Stomach smooth muscle (tissue), 2 donors: ENCODE results near the gene CTXND2.
"Not testable (repeated sequence)": the region's sequence is repeated elsewhere in the genome, so short reads cannot be mapped to it uniquely, and the experiment has no call there.

Experiments used
- H3K27ac ChIP-seq: one replicate; pipeline ENCODE4 v1.7.0; 2013; ENCODE audit warnings: mild to moderate bottlenecking, low read length, inconsistent platforms
- H3K27me3 ChIP-seq, 2 donors: one replicate each; pipeline ENCODE4 v1.7.0; 2013; ENCODE audit warnings: low read length in 2 of 2; ENCODE audit not compliant: insufficient read depth in 2 of 2, control insufficient read depth in 1 of 2
- H3K36me3 ChIP-seq, 2 donors: one replicate each; pipeline ENCODE4 v1.7.0; 2013; ENCODE audit warnings: low read length in 2 of 2; ENCODE audit not compliant: control insufficient read depth in 2 of 2, insufficient read depth in 2 of 2
- H3K4me1 ChIP-seq: one replicate; pipeline ENCODE4 v1.7.0; 2013; ENCODE audit warnings: low read length; ENCODE audit not compliant: control insufficient read depth, insufficient read depth
- H3K4me3 ChIP-seq, 2 donors: one replicate each; pipeline ENCODE4 v1.7.0; 2013; ENCODE audit warnings: low read length in 2 of 2
- H3K9ac ChIP-seq, 2 donors: one replicate each; pipeline ENCODE4 v1.7.0; 2013; ENCODE audit warnings: low read length in 2 of 2, mild to moderate bottlenecking in 1 of 2
- H3K9me3 ChIP-seq, 2 donors: one replicate each; pipeline ENCODE4 v1.7.0; 2013; ENCODE audit warnings: low read length in 2 of 2; ENCODE audit not compliant: control insufficient read depth in 2 of 2
- donor health status: healthy.
- donor health status: Pancreatic carcinoma.

CTXND2 gene

GRCh38 chr1:150890033-150890416 is 3.1 kb downstream of the CTXND2 start:
- Histone ChIP-seq H3K9me3 (no peaks in the 10 kb centered on the region), H3K36me3 (no peaks in the 10 kb centered on the region), H3K4me1 (no peaks in the 10 kb centered on the region), H3K9ac (no peak overlapping the region), H3K4me3 (no peak overlapping the region), H3K27me3 (no peaks in the 10 kb centered on the region), H3K27ac (no peak overlapping the region)

- Histone ChIP-seq H3K4me3 (no peak overlapping the region), H3K9me3 (no peaks in the 10 kb centered on the region)
Observed at GRCh38 chr1:150893336-150893913, 6.5 kb downstream of the CTXND2 start.

GRCh38 chr1:150895618-150896017 is 8.7 kb downstream of the CTXND2 start:
- Histone ChIP-seq H3K36me3 (no peaks in the 10 kb centered on the region), H3K4me3 (no peak overlapping the region), H3K27ac (no peak overlapping the region), H3K4me1 (no peaks in the 10 kb centered on the region), H3K9ac (no peak overlapping the region), H3K9me3 (no peaks in the 10 kb centered on the region), H3K27me3 (no peaks in the 10 kb centered on the region)

More at GRCh38 chr1:150893336-150893913, 6.5 kb downstream of the CTXND2 start:
- Histone ChIP-seq H3K27ac (no peak overlapping the region), H3K27me3 (no peaks in the 10 kb centered on the region), H3K9ac (no peak overlapping the region), H3K36me3 (no peaks in the 10 kb centered on the region), H3K4me1 (no peaks in the 10 kb centered on the region)

- not testable (repeated sequence) for H3K9ac ChIP-seq, H3K36me3 ChIP-seq, H3K27ac ChIP-seq, H3K9me3 ChIP-seq, H3K4me3 ChIP-seq, H3K4me1 ChIP-seq, H3K27me3 ChIP-seq
Observed at GRCh38 chr1:150899795-150900194, 12.9 kb downstream of the CTXND2 start.

- Histone ChIP-seq H3K36me3 (no peaks in the 10 kb centered on the region), H3K9me3 (no peaks in the 10 kb centered on the region), H3K27me3 (no peaks in the 10 kb centered on the region), H3K9ac (no peak overlapping the region), H3K4me1 (no peaks in the 10 kb centered on the region), H3K27ac (no peak overlapping the region), H3K4me3 (no peak overlapping the region)
Observed at GRCh38 chr1:150902346-150902745, 15.4 kb downstream of the CTXND2 start.

- H3K36me3 ChIP-seq: no peaks in the 10 kb centered on the region
- no peaks in the 10 kb centered on the region for H3K4me1 ChIP-seq
- H3K27ac ChIP-seq: no peak overlapping the region
- H3K27me3 ChIP-seq: no peaks in the 10 kb centered on the region
- H3K9me3 ChIP-seq: no peaks in the 10 kb centered on the region
- no peak overlapping the region for H3K9ac ChIP-seq
- H3K4me3 ChIP-seq: no peak overlapping the region
Observed at GRCh38 chr1:150902751-150903150, 15.8 kb downstream of the CTXND2 start.

GRCh38 chr1:150905301-150905700 is 18.4 kb downstream of the CTXND2 start:
- no peak overlapping the region for H3K27ac ChIP-seq
- H3K4me1 ChIP-seq: no peaks in the 10 kb centered on the region
- H3K9ac ChIP-seq: no peak overlapping the region
- H3K36me3 ChIP-seq: no peaks in the 10 kb centered on the region
- no peaks in the 10 kb centered on the region for H3K27me3 ChIP-seq
- no peaks in the 10 kb centered on the region for H3K9me3 ChIP-seq
- no peak overlapping the region for H3K4me3 ChIP-seq

- Histone ChIP-seq H3K9me3 (no peaks in the 10 kb centered on the region), H3K9ac (no peak overlapping the region), H3K36me3 (no peaks in the 10 kb centered on the region), H3K4me3 (no peak overlapping the region), H3K27ac (no peak overlapping the region), H3K27me3 (no peaks in the 10 kb centered on the region), H3K4me1 (no peaks in the 10 kb centered on the region)
Observed at GRCh38 chr1:150906329-150906728, 19.4 kb downstream of the CTXND2 start.

GRCh38 chr1:150906813-150907212 is 19.9 kb downstream of the CTXND2 start:
- H3K4me3 ChIP-seq: no peak overlapping the region
- H3K36me3 ChIP-seq: no peaks in the 10 kb centered on the region
- no peak overlapping the region for H3K27ac ChIP-seq
- H3K9me3 ChIP-seq: no peaks in the 10 kb centered on the region
- no peaks in the 10 kb centered on the region for H3K4me1 ChIP-seq
- no peaks in the 10 kb centered on the region for H3K27me3 ChIP-seq
- no peak overlapping the region for H3K9ac ChIP-seq

- Histone ChIP-seq H3K4me3 (no peak overlapping the region), H3K27me3 (no peaks in the 10 kb centered on the region), H3K27ac (no peak overlapping the region), H3K9me3 (no peaks in the 10 kb centered on the region), H3K9ac (no peak overlapping the region), H3K36me3 (no peaks in the 10 kb centered on the region), H3K4me1 (no peaks in the 10 kb centered on the region)
Observed at GRCh38 chr1:150909585-150910180, 22.7 kb downstream of the CTXND2 start.

- no peak overlapping the region for H3K4me3 ChIP-seq
- H3K9me3 ChIP-seq: no peaks in the 10 kb centered on the region
- no peak overlapping the region for H3K9ac ChIP-seq
- H3K4me1 ChIP-seq: no peaks in the 10 kb centered on the region
- H3K36me3 ChIP-seq: no peaks in the 10 kb centered on the region
- no peak overlapping the region for H3K27ac ChIP-seq
- H3K27me3 ChIP-seq: no peaks in the 10 kb centered on the region
Observed at GRCh38 chr1:150912623-150913022, 25.7 kb downstream of the CTXND2 start.
